SK-N-MC (cell line): ENCODE results near the gene STK38L.

ENCODE experiments used
- EZH2 ChIP-seq: fragments of 200-600 bp; sonication (generic); IDR thresholded peaks from one replicate; pipeline ENCODE4 v1.6.1; 2017; ENCODE audit warnings: antibody characterized with exemption
- POLR2AphosphoS5 ChIP-seq: IDR thresholded peaks from 2 replicates; pipeline ENCODE4 v1.6.1; 2012; ENCODE audit warnings: mild to moderate bottlenecking, low read depth, low read length, borderline replicate concordance

DNA sequence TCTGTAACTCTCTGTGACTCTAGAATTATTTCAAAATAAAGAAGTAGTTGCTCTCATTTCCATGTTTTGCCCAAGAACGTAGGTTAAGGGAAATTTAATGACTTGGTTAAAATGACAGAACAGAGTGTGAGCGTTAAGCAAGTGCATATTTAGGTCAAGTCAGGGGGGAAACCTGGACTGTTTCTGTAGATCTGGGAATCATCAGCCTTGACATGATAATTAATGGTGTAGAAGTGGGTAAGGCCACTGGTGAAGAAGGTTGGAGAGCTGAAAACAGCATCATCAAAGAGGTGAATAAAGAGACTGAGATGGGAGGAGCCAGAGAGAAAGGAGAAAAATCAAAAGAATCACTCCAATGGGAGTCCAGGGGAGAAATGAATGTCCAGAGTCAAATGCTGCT is 49.4 kb upstream of the STK38L start:
- no peak for TF ChIP-seq EZH2
- no peak for TF ChIP-seq POLR2AphosphoS5
